NCI-H146 (cell line): Measurements from ENCODE around the gene LRRN2.

Experiments used
- DNase-seq: peaks from one replicate; lab custom pipeline; 2025; lab: John Stamatoyannopoulos, UW

The LRRN2 gene

DNA sequence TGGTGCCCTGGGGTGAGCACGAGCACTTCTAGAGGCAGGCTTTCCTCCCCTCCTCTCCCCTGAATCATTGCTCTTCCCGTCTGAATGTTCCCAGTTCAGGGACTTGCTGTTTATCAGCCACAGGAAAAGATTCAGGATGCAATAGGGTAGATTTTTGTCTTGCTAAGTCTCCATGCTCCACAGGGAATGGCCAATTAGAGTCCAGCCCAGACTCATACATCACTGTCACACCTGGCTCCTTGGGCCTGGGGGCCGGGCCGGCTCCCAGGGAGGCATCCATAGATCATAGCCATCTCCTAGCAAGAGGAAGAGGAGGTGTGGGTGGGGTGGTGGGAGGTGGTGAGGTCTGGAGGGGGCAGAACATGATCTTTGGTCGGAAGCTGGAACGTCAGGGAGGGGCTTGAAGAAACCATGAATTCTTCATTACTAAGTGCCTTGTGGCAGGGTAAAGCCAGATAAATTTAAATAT lies 83.4 kb downstream of the LRRN2 start:
- peak; percentile 8 for DNase-seq

DNA sequence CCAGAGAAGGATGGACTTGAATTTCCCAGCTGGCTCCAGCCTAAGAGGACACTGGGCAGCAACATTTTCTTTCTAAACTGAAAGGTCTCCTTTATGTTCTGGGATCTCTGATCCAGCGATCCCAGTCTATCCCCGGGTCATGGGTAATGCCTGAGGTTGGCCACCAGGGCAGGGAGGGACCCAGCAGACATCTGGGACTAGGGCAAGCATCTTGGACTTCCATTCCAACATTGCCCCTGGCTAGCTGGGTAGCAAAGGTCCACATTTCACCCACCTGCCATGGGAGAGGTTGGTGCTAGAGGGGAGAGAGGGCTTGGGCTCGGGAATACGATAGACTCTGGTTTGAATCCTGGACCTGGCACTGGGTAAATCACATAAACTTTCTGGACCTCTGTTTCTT lies 84.6 kb downstream of the LRRN2 start:
- no peak for DNase-seq

DNA sequence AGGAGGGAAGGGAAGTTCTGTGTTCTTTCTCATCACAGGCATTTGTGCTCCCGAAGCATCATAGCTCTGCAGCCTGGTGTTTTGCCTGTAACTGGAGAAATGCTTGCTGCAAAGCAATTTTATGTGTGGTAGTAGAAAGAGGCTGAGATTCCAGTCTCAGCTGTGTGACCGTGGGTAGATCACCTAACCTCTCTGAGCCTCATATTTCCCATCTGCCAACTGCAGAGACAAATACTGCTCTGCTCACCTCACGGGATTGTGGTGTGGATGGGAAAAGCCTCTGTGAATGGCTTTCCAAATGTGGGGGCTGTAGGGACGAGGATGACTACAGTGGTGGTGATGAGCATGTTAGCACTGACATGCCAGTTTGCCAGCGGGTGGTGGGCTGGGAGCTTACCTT lies 85.3 kb downstream of the LRRN2 start:
- DNase-seq: no peak

DNA sequence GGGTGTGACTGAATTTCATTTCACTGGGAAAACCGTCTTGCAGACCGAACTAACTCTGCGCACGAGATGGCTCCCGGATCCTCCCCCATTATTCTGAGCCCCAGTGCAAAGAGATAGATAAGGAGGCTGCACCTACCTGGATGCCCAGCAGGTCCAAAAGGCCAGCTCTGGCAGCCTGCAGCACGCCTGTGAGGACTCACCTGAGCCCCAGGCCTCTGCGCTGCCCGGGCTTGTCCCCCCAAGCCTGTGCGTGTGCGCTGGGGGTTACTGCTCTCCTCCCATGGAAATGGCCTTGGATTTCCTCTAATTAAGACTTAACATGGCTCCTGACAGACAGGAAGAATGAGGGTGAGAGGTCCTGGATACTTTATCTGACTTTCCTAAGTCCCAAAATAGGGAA lies 85.9 kb downstream of the LRRN2 start:
- no peak for DNase-seq

DNA sequence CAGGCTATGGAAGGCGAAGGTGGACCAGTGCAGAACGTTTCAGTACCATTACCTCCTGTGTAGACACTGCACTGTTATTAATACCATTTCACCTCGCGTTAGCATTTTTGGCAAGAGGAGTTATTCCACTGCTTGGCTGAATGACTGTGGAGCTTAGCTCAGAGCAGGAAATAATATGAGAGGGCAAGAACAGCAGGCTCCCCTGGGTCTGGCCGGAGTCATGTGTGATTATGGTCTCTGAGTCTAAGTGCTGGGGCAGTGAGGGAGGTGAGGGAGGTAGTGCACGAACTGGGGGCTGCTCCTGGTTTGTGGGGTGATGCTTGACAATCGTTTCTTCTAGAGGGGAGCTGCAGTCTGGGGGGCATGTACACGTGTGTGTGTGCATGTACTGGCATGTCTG lies 86.4 kb downstream of the LRRN2 start:
- DNase-seq: no peak

DNA sequence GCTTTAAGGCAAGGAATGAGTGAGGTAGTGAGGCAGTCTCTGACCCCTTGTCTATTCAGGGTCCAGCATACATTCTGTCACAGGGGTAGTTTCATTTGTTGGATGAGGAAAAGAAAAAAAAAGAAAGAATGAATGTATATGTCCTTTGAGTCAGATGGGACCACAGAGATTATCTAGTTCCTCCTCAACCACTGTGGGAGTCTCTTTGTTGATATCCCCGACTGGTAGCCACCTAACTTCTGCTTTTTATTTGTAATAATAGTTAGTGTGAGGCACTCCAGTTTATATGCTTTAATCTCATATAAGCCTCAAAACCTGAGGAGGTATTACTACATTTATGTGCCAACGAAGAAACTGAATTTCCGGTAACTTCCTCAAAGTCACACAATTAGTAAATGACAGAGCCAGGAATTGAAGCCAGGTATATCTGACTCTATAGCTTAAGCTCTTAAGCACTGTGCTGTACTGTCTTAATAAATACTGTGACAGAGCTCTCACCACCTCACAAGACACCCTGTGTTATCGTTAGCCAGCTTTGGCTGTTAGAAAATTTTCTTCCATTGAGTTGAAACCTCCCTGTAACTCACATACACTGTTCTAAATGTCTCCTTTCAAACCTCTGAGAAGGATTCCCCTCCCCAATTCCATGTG lies 87.1 kb downstream of the LRRN2 start:
- no peak for DNase-seq

DNA sequence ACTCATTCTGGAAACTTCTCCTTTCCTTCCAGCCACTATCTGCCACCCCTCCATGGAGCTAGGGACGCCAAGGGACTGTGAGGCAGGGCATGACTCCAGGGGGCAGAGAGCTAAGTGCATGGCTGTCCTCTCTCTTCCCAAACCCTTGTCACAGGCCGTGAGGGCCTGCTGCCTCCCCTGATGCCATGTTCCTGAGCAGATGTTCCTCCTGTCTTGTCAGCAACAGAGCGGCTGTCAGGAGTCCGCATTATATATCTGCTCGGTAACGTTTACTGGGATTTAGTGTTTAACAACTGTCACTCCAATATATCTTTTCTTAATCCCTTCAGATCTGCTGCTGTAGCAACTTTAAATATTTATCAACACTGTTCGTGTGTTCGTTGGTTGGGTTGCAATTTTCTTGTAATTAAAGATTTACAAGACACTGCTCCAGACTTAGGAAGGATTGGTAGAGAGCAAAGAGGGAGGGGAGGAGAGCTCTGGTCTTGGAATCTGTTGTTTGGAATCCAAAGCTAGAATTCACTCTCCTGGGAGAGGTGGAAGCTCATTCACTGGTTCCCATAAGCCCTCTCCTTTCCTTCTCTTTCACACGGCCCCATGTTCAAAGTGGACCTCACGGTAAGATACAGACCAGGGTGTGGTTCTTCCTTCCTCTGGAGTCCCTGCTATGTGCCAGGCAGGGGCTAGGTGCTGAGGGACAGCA lies 93.1 kb downstream of the LRRN2 start:
- DNase-seq: no peak

DNA sequence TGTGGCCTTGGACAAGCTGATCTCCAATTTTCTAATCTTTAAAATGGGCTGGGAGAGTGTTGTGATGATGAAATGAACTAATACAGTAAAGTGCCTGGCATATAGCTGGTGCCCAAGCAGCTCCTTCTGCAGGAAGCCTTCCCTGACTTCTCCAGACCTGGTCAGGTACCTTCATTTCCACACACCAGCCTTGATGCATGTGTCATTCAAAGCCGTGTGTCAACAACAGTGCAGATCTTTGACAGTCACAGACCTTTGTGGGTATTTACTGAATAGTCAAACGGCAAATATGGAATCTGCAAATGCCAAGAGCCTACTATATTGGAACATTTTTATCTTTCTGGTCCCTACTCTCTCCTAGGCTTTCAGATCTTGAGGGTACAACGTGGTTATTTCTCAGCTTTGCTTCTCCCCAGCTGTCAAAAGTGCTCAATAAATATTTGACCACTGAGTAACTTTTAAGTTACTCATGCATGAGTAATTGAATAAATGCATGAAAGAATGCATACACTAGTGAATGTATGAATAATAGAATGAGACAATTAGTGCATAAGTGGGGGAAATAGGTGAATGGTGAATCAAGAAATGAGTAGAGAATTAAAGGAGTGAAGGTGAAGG lies 94.0 kb downstream of the LRRN2 start:
- DNase-seq: no peak

DNA sequence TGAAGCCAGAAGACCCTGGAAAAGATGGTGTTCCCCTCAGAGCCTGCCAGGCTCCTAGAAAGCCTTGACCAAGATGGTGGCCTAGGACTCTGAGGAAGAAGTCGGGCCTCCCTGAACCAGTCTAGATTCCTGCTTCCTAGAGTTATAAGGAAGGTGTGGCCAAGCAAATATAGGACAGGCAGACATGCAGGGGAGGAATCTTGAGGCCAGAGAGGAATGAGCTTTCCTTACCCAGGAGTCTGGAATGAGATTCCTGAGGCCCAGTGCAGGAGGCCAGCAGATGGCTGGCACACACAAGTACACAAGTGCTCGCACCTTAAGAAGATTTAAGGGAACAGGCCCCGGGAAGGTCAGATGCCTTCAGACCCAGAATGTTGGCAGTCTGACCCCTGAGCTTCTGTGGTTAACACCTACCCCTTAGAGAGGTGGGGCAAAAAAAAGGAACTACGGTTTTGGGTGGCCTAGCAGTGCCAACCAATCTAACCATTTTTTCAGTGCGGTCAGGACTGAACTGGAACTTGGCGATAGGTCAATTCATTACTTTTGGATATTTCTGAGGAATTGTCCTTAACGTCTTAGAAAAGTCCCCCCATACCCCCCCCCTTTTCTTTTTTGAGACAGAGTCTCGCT lies 96.0 kb downstream of the LRRN2 start:
- no peak for DNase-seq

DNA sequence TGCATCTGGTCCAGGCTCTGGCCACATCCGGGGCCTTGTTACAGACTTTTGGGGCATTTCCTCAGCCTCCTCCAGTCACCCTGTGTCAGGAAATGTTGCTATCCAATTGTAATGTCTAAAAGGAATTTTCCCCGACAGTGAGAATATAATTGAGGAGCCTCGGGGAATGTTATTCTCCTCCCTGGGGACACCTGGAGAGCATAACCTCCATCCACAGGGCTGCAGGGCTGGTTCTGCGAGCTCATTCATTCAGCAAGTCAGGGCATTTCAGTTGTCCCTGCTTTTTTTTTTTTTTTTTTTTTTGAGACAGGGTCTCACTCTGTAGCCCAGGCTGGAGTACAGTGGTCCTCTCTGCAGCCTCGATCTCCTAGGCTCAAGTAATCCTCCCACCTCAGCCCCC lies 96.7 kb downstream of the LRRN2 start:
- DNase-seq: no peak

DNA sequence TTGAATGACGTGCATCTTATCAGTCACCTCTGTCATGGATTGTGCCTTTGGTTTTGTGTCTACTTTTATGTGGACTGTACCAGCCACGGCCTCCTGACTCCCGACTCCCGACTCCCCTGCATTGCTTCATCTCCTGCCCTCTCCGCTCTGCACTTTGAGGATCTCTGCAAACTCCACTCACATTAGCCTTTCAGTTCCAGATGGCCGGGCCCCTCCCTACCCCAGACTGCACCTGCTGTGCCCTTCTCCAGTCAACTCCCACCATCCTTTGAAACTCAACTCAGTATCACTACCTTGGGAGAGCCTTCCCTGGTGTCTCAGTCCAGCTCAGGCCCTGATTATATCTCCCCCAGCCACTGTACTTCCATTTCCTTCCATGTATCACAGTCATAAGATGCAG lies 97.9 kb downstream of the LRRN2 start:
- DNase-seq: no peak

DNA sequence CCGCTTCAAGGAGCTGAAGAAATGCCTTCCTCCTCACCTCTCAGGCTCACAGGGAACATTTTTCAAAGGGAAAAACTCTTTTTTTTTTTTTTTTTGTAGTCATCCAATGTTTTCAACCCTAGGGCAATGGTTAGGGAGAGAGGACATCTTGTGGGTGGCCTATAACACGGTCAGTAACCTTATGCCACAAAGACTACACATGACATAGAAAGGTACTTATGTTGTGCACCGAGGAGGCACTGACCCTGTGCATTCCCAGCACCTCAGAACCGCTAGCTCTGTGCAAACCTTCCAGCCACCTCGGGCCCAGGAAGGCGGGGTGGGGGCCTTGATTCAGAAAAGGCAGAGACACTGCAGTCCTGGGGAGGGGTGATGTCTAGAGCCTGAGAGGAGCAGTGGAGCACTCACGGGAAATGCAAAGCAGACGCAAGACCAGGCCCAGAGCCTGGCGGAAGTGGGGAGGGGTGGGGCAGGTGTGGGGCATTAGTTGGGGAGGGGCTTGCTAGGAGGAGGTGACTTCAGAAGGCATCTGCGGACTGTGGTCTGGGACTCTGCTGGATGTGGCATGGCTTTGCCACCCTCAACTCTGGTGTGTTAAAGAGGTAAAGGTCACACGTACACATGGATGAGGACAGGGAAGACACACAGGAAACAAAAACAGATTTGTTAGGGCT lies 100.7 kb downstream of the LRRN2 start:
- DNase-seq: no peak

DNA sequence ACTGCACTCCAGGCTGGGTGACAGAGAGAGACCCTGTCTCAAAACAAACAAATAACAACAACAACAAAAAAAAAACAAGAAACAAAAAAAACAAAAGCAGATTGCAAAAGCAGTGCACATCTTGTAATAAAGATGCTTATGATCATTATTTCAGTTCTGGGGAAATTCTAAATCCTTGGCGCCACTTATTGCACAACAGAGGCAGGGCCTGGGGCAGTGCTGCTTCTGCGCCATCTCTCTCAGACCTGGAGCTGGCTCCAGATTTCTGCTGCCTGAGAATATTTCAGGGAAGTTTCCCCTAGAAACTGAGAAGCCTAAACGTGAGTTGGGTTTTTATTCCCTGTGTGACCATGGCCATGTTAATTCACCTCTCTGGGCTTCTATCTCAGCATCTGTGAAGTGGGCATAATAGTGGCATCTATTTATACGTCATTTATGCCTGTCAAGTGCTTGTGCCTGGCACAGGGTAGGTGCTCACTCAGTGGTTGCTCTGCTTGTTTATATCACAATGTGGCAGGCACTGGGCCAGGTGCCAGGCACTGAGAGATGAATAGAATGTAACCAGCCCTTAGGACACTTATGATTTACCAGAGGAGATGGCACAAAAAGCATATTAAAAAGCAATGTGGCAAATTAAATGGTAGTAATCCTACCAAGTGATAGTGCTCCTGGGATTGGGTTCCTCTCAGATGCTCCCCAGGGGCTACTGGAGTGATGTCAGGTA lies 101.5 kb downstream of the LRRN2 start:
- no peak for DNase-seq

DNA sequence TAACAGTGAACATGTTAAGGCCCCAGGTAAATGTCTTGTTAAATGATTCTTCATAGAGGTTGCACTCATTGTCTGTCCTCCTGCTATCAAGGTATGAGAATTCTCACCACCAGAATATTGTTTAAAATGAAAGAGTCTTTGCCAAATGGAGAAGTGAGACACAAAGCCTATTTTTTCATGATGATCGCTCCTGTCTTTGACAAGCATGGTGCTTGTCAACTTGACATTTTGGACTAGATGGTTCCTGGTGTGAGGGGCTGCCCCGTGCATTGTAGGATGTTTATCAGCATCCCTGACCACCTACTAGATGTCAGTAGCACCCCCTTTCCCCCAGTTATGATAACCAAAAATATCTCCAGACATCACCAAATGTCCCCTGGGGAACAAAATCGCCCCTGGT lies 103.8 kb downstream of the LRRN2 start:
- no peak for DNase-seq

DNA sequence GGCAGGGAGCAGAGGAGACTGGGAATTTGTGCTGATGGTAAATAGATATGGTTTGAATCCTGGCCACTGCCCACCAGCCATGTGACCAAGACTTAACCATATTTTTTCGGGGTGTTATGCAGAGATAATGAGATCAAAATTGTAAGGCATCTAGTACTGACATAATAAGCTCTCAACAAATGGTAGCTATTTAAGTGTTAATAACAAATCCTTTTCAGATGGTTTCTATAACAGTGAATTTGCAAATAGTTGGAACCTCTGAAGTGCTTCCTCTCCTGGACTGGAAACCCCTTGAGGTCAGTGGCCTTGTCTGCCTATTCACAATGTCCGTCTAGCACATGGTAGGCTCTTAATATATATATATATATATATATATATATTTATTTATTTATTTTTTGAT lies 104.7 kb downstream of the LRRN2 start:
- DNase-seq: no peak

DNA sequence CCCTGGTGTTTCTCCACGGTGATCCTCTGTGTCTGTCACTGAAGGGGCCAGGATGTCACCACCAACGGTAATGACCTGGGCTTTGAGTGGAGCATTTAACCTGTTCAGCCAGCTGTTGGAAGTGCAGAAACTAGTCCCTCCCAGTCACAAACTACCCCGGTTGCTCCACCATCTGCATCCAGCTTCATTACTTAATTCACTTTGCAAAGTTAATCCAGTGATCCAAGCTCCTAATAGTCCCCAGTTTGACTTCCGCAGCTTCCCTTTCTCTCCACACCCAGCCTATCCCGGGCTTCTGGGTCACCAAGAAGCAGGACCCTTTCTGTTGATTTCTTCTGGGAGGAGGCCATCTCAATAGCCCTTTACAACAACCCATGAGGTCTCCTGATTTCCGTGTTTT lies 105.9 kb downstream of the LRRN2 start:
- no peak for DNase-seq

DNA sequence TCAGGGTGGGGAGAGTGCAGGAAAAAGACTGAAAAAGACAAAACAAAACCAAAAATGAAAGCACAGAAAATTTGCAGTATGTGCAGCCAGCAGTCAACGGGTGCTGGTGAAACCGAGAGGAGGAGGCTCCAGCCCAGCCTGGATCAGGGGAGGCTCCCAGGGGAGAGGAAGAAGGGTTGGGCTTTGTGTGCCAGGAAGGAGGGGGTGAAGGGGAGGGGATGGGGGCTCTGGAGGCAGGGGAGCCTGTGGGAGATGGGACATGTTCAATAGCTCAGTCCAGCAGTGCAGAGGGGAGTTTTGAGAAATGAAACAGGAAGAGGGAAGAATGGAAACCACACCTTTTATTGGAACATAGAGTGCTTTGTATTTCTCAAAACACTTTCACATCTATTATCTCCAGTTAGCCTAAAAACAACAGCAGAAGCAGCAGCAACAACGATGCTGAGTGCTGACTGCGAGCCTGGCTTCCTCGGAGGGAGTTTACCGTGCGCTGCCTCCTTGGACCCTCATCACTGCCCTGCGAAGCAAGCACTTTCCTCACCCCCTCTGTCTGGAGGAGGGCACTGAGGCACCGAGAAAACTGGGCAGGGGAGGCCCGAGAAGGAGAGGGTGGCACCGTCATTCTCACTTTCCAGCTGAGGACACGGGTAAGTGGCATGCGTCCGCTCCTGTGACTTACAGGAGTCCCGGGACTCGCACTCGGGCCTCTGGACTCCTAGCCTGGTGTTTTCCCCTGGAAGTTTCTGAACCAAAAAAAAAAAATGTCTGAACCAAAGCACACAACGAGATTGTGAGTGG lies 106.5 kb downstream of the LRRN2 start:
- no peak for DNase-seq

DNA sequence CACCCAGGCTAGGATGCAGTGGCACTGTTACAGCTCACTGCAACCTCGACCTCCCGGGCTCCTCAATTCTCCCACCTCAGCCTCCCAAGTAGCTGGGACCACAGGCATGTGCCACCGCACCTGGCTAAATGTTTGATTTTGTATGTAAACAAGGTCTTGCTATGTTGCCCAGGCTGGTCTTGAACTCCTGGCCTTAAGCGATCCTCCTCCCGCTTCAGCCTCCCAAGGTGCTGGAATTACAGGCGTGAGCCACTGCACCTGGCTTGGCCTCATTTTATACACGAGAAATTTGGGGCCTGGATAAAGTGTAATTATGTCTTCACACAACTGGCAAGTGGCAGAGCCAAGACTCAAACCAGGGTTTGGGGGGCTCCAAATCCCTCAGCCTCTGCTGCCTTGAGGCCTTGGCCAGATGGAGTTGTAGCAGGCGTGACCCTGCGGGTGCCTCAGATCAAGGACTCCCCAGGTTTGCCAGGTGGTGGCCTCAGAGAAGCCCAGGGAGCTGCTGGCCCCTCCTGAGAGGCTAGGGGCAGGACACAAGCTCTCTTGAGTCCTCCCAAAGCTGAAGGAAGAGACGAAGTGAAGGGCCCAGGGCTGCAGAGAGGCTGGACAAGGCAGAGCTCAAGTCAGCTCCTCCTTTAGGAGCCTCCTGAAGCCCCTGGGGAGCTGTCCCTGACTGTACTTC lies 107.6 kb downstream of the LRRN2 start:
- no peak for DNase-seq

DNA sequence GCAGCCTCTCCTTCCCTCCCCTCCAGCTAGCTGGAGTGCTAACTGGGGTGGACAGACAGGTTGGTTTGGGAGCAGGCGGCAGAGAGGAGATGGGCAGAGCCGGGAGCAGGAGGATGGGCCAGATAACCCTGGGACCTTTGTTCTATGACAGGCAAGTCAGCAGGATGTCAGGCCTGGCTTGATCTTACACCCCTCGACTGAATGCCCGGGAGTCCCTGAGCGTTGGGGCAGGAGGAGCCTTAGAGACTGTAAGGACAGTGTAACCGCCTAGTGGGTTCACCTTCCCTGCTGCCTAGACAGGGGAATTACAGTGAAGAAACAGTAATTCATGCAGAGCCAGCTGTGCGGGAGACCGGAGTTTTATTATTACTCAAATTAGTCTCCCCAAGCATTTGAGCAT lies 109.1 kb downstream of the LRRN2 start:
- no peak for DNase-seq
